Lower leg skin (tissue), 3 donors: Measurements from ENCODE around the gene DBNL.

Source experiments
- CTCF ChIP-seq, 3 donors: fragments of 450-650 bp; IDR thresholded peaks; one replicate each; pipeline ENCODE4 v1.5.1; 2016; ENCODE audit warnings: antibody characterized with exemption in 3 of 3, mild to moderate bottlenecking in 3 of 3, moderate library complexity in 2 of 3
- POLR2A ChIP-seq, 2 donors: fragments of 450-650 bp; IDR thresholded peaks; one replicate each; pipeline ENCODE4 v1.6.1; 2016 to 2017; ENCODE audit warnings: antibody characterized with exemption in 2 of 2, mild to moderate bottlenecking in 1 of 2, moderate library complexity in 1 of 2

- TF ChIP-seq CTCF (IDR thresholded peaks at IDR 0.05) (no peak), POLR2A (IDR thresholded peaks at IDR 0.05) (no peak)
Observed at GRCh38 chr7:44080118-44080517, 35.6 kb downstream of the DBNL start.
